Transverse colon (tissue), 3 donors: Measurements from ENCODE around the gene RAB40C.

Source experiments
- CTCF ChIP-seq, 5 experiments: fragments of 200-600 bp in 3 of 5; fragments of 450-650 bp in 2 of 5; sonication (generic) in 3 of 5; IDR thresholded peaks; 1 replicate in 2 of 5; 2 replicates in 3 of 5; pipeline ENCODE4 v1.5.1; 2016 to 2017; ENCODE audit warnings: antibody characterized with exemption in 5 of 5, inconsistent platforms in 3 of 5, mild to moderate bottlenecking in 2 of 5, moderate library complexity in 1 of 5
- POLR2A ChIP-seq: fragments of 450-650 bp; IDR thresholded peaks from one replicate; pipeline ENCODE4 v1.6.1; 2016; ENCODE audit warnings: antibody characterized with exemption, mild to moderate bottlenecking, moderate library complexity

GRCh38 chr16:678209-678857 lies 88.5 kb downstream of the RAB40C start:
- TF ChIP-seq POLR2A: no peak
- no peak for TF ChIP-seq CTCF (IDR thresholded peaks at IDR 0.05)
